Activated gamma-delta T cell treated with Interleukin-2 at 50 U/mL for 16 hours (primary cell): ENCODE measurements around the gene AOPEP.

Experiments used
- DNase-seq: peaks from one replicate; pipeline ENCODE4 v3.0.0-alpha.2; 2020

The AOPEP gene

GRCh38 chr9:94761481-94761880 lies 35.0 kb downstream of the AOPEP start:
- DNase-seq: no peak

GRCh38 chr9:94767331-94768072 lies 41.0 kb downstream of the AOPEP start:
- no peak for DNase-seq

GRCh38 chr9:94768766-94769165 lies 42.3 kb downstream of the AOPEP start:
- DNase-seq: no peak

GRCh38 chr9:94770334-94770733 lies 43.8 kb downstream of the AOPEP start:
- no peak for DNase-seq

- no peak for DNase-seq
Measured at GRCh38 chr9:94771096-94771495, 44.6 kb downstream of the AOPEP start.

- no peak for DNase-seq
Measured at GRCh38 chr9:94772144-94772543, 45.6 kb downstream of the AOPEP start.

- no peak for DNase-seq
Measured at GRCh38 chr9:94772639-94773303, 46.3 kb downstream of the AOPEP start.

- DNase-seq: no peak
Measured at GRCh38 chr9:94773655-94774054, 47.2 kb downstream of the AOPEP start.

- DNase-seq: no peak
Measured at GRCh38 chr9:94778013-94778412, 51.5 kb downstream of the AOPEP start.

- DNase-seq: no peak
Measured at GRCh38 chr9:94779031-94779430, 52.5 kb downstream of the AOPEP start.

- DNase-seq: no peak
Measured at GRCh38 chr9:94779693-94780290, 53.3 kb downstream of the AOPEP start.

- no peak for DNase-seq
Measured at GRCh38 chr9:94780516-94780950, 54.0 kb downstream of the AOPEP start.

GRCh38 chr9:94782355-94783101 lies 56.0 kb downstream of the AOPEP start:
- DNase-seq: no peak

- DNase-seq: peak; percentile 19
Measured at GRCh38 chr9:94783102-94783682, 56.7 kb downstream of the AOPEP start.

GRCh38 chr9:94783928-94784327 lies 57.4 kb downstream of the AOPEP start:
- DNase-seq: no peak

GRCh38 chr9:94785215-94786169 lies 59.0 kb downstream of the AOPEP start:
- DNase-seq: no peak

GRCh38 chr9:94786586-94786985 lies 60.1 kb downstream of the AOPEP start:
- DNase-seq: no peak

- no peak for DNase-seq
Measured at GRCh38 chr9:94787266-94787665, 60.8 kb downstream of the AOPEP start.

- DNase-seq: no peak
Measured at GRCh38 chr9:94788570-94789105, 62.1 kb downstream of the AOPEP start.

- DNase-seq: no peak
Measured at GRCh38 chr9:94791435-94791834, 64.9 kb downstream of the AOPEP start.

GRCh38 chr9:94792511-94792910 lies 66.0 kb downstream of the AOPEP start:
- DNase-seq: no peak
